Left kidney (tissue), 2 donors: ENCODE measurements around the gene HIRIP3. TPM values are rescaled to one million over a fixed set of nuclear protein-coding genes. Genes with fewer than 3 reads are reported as not detected.

ENCODE experiments used
- DNase-seq: peaks from one replicate; pipeline ENCODE4 v3.0.0-alpha.2; 2013
- polyA plus RNA-seq: library from polyadenylated mRNA; unstranded; fragments of 120-200 nt; gene quantifications from one replicate; pipeline ENCODE4 v1.2.1, GENCODE V29; 2013; ENCODE audit not compliant: insufficient read length

The HIRIP3 gene
- polyA plus RNA-seq, 1 donor: 17.0 TPM

DNA sequence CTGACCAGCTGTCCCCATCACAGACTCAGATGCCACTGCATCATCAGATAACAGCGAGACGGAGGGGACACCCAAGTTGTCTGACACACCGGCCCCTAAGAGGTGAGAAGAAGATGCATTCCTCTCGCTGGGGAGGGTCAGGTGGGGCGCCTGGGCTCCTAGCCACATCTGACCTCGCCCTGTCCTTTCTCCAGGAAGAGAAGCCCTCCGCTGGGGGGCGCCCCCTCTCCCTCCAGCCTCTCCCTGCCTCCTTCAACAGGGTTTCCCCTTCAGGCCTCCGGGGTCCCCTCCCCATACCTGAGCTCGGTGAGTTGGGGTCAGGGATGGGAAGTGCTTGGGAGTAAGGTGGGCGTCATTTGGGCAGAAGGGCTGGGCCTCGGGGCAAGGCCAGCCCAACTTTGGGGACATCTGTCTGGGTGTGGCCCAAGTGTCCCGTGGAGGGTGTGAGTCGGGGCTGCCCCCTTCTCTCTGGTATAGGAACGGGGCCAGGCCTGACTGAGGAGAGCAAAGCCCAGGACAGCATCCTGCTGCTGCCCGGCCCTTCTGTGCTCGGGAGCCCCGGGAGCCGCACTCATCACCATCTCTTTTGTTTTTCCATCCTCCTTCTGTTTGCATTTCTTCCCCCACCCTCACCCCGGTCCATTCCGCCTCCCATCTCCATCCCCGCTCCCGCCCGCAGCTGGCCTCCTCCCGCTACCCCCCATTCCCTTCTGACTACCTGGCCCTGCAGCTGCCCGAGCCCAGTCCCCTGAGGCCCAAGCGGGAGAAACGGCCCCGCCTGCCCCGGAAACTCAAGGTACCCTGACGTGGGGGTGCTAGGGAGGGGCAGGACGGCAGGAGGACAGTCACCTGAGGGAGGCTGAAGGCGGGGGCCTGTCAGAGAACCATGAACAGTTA, 5.6 kb upstream of the HIRIP3 start:
- no peak for DNase-seq

DNA sequence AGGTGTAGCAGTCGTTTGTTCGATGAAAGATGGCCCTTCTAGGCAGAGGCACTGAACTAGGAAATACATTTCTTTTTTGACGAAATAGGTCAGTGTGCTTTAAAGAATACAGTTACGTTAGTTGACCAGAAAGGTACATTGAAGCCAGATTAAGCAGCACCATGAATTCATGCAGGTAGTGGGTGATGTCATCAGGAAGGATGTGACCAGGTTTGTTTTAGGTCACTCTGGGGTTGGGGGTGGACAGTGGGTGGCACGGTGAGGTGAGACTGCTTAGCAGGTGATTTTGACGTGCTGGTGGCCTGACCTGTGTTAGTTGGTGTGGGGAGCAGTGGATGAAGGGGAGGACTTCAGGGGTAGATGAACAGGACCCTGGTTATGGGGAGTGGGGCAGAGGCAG, 4.2 kb upstream of the HIRIP3 start:
- no peak for DNase-seq

DNA sequence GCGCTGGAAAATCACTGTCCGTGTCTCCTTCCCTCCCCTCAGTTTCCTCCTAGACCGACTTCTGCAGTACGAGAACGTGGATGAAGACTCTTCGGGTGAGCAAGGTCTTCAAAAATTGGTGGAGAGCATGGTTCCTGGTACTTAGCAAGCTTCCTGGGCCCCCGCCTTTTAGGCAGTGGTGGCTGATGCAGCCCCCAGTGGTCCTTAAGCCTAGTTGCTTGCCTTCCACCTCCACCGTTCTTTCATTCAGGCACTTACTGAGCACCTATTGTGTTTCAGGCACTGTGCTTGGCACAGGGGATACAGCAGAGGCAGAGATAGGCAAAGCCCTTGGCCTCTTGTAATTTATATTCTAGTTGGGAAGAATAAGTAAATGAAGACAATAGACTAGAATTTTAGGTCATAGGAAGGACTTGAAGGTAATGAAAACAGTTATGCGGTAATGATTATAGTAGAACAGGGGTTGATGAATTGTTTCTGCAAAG, 1.4 kb upstream of the HIRIP3 start:
- DNase-seq: no peak

DNA sequence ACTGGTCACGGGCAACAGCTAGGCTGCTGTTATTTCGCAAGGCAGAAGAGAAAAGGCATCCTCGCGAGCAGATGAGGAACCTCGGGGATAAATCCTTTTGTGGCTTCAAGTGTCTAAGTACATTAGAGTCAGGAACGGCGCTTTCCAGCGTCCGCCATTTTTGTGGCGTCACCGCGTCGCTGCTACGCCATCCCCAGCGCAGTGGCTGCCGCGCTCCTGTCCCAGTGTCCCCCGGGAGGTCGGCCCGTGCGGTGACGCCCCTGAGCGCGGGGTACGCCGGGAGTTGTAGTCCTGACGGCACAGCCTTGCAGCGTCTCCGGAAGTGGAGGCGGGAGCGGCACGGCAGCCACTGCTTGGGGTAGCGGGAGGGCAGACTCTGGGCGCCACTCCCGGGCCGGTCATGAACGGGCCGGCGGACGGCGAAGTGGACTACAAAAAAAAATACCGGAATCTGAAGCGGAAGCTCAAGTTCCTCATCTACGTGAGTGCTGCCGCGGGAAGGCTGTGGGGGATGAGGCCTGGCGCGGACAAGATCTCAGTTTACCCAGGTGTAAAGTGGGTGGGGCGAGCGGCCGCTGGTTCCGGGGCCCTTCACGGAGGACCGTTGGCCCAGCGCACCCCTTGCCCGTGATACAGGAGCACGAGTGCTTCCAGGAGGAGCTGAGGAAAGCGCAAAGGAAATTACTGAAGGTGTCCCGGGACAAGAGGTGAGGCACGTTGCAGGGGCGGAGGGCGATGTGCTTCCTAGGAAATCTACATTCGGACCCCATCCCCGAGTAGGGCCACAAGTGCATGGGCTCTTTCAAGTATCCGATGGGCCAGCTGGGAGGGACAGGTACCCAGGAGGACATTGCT, 721 bp upstream of the HIRIP3 start, which contains the start of gene INO80E:
Gene INO80E, plus strand, starts transcription at position 331 of the 855 bp plus-strand sequence. Its CDS starts 70 bp downstream, at position 401.
- DNase-seq: peak; percentile 94

DNA sequence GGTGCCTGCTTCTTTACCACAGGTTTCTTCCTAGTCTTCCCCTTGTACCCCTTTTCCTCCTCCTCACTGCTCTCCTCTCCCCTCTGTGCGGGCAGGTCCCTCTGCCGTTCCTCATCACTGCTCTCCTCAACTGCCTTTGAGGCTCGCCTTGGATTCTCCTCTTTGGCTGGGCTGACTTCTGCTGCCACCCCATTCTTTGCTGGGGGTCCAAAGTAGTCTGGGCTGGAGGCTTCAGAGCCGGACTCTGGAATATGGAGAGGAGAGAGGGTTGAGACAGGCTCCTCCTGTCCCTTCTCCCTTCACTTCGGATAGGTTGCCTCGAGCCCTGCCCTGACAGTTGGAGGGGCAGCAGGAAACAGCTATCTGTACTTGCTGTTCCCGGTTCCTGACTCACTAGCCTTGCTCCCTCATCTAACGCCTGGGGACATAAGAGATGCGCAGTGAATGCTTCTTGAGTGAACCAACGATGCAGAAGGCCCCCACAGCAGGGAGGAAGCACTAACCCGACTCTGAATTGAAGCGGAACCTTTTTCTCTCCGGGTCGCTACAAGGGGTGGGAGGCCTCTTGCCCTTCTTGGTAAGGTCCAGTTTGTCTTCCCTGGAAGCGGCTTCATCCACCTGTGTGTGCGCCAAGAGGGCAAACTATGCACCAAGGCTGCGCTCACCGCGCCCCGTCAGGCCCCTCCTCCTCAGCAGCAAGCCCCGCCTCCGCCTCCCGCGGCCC, 655 bp downstream of the HIRIP3 start:
- no peak for DNase-seq

DNA sequence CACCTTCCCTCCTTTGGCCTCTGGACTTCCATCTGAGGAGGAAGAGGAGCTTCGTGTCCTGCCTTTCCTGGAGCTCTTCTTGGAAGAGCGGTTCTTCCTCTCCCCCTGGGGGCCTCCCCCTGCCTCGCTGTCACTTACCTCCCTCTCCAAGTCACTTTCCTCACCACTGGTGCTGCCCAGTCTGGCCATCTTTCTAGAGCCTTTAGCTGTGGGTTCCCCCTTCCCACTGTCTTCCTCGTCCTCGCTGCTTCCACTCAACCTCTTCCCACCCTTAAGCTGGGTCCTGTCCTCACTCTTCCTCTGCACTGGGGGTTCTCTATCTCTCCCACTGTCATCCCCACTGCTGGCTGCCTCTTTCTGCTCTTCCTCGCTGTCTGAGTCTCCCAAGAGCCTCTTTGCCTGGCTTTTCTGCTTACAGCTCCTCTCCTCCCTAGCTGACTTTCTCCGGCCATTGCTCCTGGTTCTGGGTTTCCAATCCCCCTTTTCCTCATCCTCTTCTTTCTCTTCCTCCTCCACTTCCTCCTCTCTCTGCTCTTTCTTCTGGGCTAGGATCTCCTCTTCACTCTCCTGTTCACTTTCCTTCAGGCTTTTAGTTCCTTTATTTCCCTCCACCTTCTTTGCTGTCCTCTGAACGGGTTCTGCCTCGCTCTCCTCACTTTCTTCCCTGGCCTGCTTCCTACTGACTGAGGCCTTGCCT, 1.4 kb downstream of the HIRIP3 start:
- DNase-seq: no peak

DNA sequence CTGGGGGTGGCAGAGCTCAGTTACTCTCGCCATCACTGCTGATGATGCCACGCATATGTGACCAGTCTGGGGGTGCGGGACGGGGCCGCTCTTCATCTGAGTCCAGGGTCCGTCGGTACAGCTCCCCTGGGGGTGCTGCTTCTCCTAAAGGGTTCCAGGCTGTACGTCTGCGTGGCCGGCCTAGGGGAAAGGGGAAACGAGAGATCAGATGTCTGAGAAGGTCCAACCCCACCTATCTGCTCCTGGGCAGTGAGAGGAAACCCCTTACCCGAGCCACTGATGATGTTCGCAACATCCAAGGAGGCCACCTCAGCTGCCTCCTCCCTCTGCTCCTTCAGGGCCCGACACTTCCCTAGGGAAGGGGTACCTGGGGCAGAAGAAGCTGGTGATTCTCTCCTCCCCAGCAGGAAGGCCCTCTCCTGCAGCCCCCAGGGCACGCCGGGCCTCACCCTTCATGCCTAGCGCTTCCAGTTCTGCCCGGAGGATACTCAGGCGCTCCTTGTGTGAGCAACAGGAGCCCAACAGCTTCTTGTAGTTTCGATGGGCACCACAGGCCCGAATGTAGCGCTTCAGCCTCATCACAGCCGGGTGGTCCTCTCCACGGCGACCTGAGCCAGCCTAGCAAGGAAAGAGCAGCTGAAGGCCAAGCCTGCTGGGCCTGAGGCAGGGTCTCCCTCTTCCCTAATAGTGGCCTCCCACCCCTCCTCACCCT, 2.1 kb downstream of the HIRIP3 start:
- no peak for DNase-seq

DNA sequence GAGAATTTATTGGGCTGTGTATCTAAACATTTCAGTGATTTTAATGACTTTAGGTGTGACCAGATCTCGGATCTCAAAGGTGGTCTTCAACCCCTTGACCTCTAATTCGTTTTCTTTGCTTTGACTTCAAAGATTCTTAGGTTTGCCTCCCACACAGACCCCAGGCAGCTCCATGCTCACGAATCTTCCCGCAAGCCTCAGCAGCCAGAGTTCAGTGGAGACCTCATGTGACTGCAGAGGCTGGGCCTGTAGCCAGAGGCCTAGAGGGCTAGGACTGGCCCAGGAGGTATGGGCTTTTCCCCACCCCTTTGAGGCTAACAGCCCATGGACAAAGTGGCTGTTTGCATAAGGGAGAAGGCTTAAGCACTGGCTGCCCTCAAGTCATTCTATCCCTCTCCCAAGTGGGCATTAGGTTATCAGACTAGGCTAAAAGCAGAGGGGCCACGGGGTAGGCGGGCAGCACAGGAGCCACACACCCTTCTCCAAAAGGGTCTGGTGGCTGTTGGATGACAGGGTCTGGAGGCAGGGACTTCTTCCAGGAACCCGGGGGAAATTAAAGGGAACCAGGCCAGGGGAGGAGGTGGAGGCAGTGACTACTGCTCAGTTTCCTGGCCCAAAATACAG, 3.0 kb downstream of the HIRIP3 start:
- no peak for DNase-seq

DNA sequence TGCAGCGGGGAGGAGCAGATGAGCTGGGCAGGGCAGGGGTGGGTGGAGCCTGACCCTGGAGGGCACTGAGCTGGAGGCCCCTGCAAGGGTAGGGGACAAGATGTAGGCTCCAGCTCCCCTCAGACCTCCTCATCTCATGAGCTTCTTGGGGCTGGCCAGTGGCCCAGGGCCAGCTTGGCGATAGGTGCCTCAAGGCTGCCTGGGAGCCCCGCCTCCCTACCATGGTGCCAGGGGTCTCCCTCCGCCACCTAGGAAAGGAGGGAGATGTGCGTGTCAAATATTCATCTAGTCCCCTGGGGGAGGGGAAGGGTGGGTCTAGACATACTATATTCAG, 3.9 kb downstream of the HIRIP3 start:
- no peak for DNase-seq

DNA sequence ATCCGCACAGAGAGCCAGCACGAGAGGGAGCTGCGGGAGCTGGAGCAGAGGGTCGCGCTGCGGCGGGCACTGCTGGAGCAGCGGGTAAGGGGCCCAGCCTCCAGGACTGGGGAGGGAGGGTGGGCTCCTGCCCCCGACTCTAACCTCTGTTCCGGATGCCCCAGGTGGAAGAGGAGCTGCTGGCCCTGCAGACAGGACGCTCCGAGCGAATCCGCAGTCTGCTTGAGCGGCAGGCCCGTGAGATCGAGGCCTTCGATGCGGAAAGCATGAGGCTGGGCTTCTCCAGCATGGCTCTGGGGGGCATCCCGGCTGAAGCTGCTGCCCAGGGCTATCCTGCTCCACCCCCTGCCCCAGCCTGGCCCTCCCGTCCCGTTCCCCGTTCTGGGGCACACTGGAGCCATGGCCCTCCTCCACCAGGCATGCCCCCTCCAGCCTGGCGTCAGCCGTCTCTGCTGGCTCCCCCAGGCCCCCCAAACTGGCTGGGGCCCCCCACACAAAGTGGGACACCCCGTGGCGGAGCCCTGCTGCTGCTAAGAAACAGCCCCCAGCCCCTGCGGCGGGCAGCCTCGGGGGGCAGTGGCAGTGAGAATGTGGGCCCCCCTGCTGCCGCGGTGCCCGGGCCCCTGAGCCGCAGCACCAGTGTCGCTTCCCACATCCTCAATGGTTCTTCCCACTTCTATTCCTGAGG, 4.4 kb downstream of the HIRIP3 start:
- no peak for DNase-seq

DNA sequence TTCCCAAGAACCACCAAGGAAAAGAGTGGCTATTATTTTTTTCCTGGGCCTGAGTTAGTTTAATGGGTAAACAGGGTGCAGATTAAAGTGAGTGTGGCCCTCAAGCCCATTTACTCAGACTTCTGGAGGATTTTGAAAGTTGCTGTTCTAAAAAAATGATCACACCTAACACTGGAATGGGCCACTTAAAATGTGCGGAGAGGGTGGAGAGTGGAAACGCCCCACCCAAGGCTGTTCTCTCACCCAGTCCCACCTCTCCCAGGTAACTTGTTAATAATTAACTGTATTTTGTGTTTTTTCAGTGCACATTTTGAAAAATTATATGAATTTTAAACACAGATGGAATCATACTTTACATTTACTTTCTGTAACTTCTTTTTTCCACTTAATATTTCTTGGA, 5.4 kb downstream of the HIRIP3 start:
- no peak for DNase-seq

DNA sequence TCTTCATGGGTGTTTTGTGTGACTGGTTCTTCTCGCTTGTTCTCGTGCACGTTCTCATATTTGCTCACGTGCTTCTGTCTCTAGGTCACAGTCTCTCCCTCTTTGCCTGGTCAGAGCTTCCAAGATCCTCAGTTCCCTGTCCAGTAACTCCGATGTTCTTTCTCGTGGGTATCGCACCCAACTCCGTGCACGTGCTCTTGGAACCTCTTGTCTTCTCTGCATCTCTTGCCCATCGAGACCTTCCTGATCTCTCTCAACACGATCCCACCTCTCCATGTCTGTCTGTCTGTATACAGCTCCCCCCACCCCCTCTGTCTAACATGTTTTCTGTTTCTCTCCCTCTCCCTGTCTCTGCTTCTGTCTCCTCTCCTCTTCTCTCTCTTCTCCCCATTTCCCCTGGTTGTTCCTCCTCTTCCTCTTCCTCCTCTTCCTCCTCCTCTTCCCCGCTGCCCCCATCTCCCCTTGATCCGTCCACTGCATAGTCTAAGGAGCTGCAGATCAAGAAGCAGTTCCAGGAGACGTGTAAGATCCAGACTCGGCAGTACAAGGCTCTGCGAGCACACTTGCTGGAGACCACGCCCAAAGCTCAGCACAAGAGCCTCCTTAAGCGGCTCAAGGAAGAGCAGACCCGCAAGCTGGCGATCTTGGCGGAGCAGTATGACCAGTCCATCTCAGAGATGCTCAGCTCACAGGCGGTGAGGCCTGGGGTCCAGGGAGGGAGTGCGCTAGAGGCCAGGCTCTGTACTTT, 6.1 kb downstream of the HIRIP3 start:
- no peak for DNase-seq

DNA sequence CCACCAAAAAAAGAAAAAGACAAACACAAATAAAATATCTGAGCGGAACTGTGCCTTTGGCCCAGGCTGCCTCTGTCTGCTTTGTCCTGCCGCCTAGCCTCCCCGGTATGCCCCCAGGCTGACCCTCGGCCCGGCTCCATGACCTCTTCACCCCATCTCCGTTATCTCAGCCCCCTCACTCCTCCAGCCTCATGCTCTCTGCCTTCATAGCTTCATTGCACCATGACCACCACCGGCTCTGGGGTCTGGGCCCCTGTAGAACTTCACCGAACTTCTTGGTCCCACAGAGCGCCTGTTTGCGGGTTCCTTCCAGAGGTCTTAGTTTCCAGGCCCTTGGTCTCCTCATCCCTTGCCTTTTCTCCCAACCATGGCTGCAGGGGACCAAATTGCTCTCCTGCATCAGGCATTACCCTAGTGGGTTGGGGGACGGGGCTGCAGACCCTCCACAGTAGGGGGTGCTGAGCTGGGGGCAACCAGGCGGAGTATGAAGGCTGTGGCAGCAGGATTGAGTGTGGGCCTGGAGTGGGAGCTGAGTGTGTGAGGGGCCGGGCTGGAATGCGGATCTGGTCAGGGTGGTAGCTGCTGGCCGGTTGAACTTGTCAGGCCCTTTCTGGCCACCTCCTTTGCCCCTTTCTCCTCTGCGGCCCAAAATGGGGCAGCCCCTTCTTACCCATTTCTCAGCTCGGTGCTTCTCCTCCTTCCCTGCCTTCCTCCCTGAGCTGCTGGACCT, 6.9 kb downstream of the HIRIP3 start:
- DNase-seq: no peak

DNA sequence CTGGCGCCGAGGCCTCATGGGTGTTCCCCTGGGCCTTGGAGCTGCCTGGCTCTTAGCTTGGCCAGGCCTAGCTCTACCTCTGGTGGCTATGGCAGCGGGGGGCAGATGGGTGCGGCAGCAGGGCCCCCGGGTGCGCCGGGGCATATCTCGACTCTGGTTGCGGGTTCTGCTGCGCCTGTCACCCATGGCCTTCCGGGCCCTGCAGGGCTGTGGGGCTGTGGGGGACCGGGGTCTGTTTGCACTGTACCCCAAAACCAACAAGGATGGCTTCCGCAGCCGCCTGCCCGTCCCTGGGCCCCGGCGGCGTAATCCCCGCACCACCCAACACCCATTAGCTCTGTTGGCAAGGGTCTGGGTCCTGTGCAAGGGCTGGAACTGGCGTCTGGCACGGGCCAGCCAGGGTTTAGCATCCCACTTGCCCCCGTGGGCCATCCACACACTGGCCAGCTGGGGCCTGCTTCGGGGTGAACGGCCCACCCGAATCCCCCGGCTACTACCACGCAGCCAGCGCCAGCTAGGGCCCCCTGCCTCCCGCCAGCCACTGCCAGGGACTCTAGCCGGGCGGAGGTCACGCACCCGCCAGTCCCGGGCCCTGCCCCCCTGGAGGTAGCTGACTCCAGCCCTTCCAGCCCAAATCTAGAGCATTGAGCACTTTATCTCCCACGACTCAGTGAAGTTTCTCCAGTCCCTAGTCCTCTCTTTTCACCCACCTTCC, 7.9 kb downstream of the HIRIP3 start:
- DNase-seq: no peak

DNA sequence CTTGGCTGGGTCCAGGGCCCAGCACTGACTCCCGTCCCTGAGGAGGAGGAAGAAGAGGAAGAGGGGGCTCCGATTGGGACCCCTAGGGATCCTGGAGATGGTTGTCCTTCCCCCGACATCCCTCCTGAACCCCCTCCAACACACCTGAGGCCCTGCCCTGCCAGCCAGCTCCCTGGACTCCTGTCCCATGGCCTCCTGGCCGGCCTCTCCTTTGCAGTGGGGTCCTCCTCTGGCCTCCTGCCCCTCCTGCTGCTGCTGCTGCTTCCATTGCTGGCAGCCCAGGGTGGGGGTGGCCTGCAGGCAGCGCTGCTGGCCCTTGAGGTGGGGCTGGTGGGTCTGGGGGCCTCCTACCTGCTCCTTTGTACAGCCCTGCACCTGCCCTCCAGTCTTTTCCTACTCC, 8.5 kb downstream of the HIRIP3 start:
- DNase-seq: no peak

DNA sequence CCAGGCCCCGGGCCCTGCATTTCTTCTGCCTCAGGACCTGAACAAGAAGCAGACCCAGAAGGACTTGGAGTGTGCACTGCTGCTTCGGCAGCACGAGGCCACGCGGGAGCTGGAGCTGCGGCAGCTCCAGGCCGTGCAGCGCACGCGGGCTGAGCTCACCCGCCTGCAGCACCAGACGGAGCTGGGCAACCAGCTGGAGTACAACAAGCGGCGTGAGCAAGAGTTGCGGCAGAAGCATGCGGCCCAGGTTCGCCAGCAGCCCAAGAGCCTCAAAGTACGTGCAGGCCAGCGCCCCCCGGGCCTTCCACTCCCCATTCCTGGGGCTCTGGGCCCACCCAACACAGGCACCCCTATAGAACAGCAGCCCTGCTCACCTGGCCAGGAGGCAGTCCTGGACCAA, 9.2 kb downstream of the HIRIP3 start:
- no peak for DNase-seq

DNA sequence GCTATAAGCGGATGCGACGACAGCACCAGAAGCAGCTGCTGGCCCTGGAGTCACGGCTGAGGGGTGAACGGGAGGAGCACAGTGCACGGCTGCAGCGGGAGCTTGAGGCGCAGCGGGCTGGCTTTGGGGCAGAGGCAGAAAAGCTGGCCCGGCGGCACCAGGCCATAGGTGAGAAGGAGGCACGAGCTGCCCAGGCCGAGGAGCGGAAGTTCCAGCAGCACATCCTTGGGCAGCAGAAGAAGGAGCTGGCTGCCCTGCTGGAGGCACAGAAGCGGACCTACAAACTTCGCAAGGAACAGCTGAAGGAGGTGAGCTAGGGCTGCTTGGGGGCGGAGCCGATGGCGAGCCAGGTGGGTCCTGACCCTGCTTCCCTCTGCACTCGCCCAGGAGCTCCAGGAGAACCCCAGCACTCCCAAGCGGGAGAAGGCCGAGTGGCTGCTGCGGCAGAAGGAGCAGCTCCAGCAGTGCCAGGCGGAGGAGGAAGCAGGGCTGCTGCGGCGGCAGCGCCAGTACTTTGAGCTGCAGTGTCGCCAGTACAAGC, 10.1 kb downstream of the HIRIP3 start:
- DNase-seq: no peak

DNA sequence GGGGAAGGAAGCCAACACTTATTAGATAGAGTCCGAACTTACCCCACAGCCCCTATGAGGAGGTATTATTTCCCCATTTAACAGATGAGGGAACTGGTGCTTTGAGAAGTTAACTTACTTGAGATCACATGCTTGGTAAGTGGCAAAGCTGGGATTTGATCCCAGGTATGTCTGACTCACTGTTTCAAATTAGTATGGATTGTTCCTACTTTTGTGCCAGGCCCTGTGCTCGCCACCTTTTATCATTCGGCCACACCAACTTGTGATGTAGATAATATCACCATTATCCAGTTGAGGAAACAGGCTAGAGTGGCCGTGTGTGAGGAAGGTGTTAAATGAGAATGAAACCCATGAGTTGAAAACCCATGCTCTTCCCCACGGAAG, 10.7 kb downstream of the HIRIP3 start:
- DNase-seq: no peak
